Keratinocyte (primary cell): ENCODE data around the gene COASY. TPM values are rescaled to one million over a fixed set of nuclear protein-coding genes. Genes with fewer than 3 reads are reported as not detected.

Experiments used
- DNase-seq: peaks from one replicate; pipeline ENCODE4 v3.0.0-alpha.2; 2011; ENCODE audit warnings: low read depth, missing footprints, low spot score
- FAIRE-seq: peaks from 2 replicates; lab custom pipeline; 2011; peaks lifted over from hg19 to GRCh38; lab: Jason Lieb, UNC
- H2AFZ ChIP-seq: 2 replicates; pipeline ENCODE4 v1.6.0; 2012; ENCODE audit warnings: low read length, control low read depth, inconsistent platforms; ENCODE audit not compliant: control insufficient read depth
- H3K27ac ChIP-seq: 2 replicates; pipeline ENCODE4 v1.5.1; 2011; ENCODE audit warnings: low read length; ENCODE audit not compliant: control insufficient read depth, insufficient read depth
- H3K27me3 ChIP-seq: 3 replicates; pipeline ENCODE4 v1.6.0; 2011; ENCODE audit warnings: low read length; ENCODE audit not compliant: control insufficient read depth, insufficient read depth; ENCODE audit errors: extremely low read depth
- H3K36me3 ChIP-seq, 2 experiments: 2 replicates in 1 of 2; 3 replicates in 1 of 2; pipeline ENCODE4 v1.5.1; 2011; ENCODE audit warnings: low read length in 2 of 2, mild to moderate bottlenecking in 1 of 2; ENCODE audit not compliant: control insufficient read depth in 2 of 2, insufficient read depth in 2 of 2; ENCODE audit errors: extremely low read depth in 1 of 2
- H3K4me1 ChIP-seq: 3 replicates; pipeline ENCODE4 v1.5.1; 2011; ENCODE audit warnings: low read length; ENCODE audit not compliant: control insufficient read depth, insufficient read depth; ENCODE audit errors: extremely low read depth
- H3K4me2 ChIP-seq: 3 replicates; pipeline ENCODE4 v1.6.0; 2011; ENCODE audit warnings: low read depth, low read length; ENCODE audit not compliant: control insufficient read depth, insufficient read depth; ENCODE audit errors: extremely low read depth
- H3K4me3 ChIP-seq, 3 experiments: fragments of 200-600 bp in 1 of 3; sonication (generic) in 1 of 3; 2 replicates in 2 of 3; 3 replicates in 1 of 3; pipeline ENCODE4 v1.5.1; 2011 to 2016; ENCODE audit warnings: low read length in 3 of 3, mild to moderate bottlenecking in 3 of 3, control low read depth in 2 of 3, inconsistent platforms in 1 of 3, low read depth in 1 of 3, mixed read lengths in 1 of 3, mixed run types in 1 of 3, moderate library complexity in 1 of 3; ENCODE audit not compliant: control insufficient read depth in 2 of 3, insufficient read depth in 2 of 3; ENCODE audit errors: extremely low read depth in 1 of 3
- H3K79me2 ChIP-seq: 2 replicates; pipeline ENCODE4 v1.6.0; 2012; ENCODE audit warnings: low read length; ENCODE audit not compliant: control insufficient read depth, insufficient read depth
- H3K9ac ChIP-seq: 3 replicates; pipeline ENCODE4 v1.6.0; 2011; ENCODE audit warnings: low read length; ENCODE audit not compliant: control insufficient read depth, insufficient read depth; ENCODE audit errors: extremely low read depth
- H3K9me1 ChIP-seq: 3 replicates; pipeline ENCODE4 v1.6.0; 2011; ENCODE audit warnings: low read length; ENCODE audit not compliant: control insufficient read depth, insufficient read depth; ENCODE audit errors: extremely low read depth
- H3K9me3 ChIP-seq: 2 replicates; pipeline ENCODE4 v1.5.1; 2012; ENCODE audit warnings: low read depth, low read length; ENCODE audit not compliant: control insufficient read depth
- H4K20me1 ChIP-seq: 3 replicates; pipeline ENCODE4 v1.6.0; 2011; ENCODE audit warnings: low read length; ENCODE audit not compliant: control insufficient read depth, insufficient read depth; ENCODE audit errors: extremely low read depth
- EZH2 ChIP-seq: IDR thresholded peaks from one replicate; pipeline ENCODE4 v1.6.1; 2012; ENCODE audit warnings: inconsistent platforms, mild to moderate bottlenecking, low read length, moderate library complexity
- dilution Hi-C: fragments of 300-500 bp; cut with MboI; formaldehyde crosslinking; loops from one replicate; pipeline ENCODE4 v1.7.0; 2020; ENCODE audit warnings: low sequenced_read_pairs; ENCODE audit not compliant: extremely low pct_ligation_motif_present
- polyA plus RNA-seq, 5 experiments: library from polyadenylated mRNA; depleted of rRNA in 3 of 5; stranded (reverse) in 3 of 5; stranded (forward) in 1 of 5; unstranded in 1 of 5; fragments of >200 nt; gene quantifications; 1 replicate in 1 of 5; 2 replicates in 3 of 5; 3 replicates in 1 of 5; pipeline versions ENCODE4 v1.2.1 to v1.2.3, GENCODE V29; 2011 to 2012; ENCODE audit warnings: missing spikeins in 2 of 5, low read depth in 1 of 5, low replicate concordance in 1 of 5
- TF ChIP-seq, protein P1 (sequence below), 3 experiments: IDR thresholded peaks in 1 of 3; conservative IDR thresholded peaks in 1 of 3; optimal IDR thresholded peaks in 1 of 3; 2 replicates in 2 of 3; 3 replicates in 1 of 3; pipeline versions ENCODE3 to v1.5.1; 2011; ENCODE audit warnings: low read length in 3 of 3, mild to moderate bottlenecking in 3 of 3, moderate library complexity in 2 of 3, control low read depth in 1 of 3, inconsistent platforms in 1 of 3; ENCODE audit not compliant: insufficient read depth in 2 of 3; ENCODE audit errors: extremely low read depth in 1 of 3

COASY gene
- polyA plus RNA-seq, 1 donor (not counting 4 experiments of a cell fraction or from before 2014, with no cell fraction given) = 26.2 TPM

DNA sequence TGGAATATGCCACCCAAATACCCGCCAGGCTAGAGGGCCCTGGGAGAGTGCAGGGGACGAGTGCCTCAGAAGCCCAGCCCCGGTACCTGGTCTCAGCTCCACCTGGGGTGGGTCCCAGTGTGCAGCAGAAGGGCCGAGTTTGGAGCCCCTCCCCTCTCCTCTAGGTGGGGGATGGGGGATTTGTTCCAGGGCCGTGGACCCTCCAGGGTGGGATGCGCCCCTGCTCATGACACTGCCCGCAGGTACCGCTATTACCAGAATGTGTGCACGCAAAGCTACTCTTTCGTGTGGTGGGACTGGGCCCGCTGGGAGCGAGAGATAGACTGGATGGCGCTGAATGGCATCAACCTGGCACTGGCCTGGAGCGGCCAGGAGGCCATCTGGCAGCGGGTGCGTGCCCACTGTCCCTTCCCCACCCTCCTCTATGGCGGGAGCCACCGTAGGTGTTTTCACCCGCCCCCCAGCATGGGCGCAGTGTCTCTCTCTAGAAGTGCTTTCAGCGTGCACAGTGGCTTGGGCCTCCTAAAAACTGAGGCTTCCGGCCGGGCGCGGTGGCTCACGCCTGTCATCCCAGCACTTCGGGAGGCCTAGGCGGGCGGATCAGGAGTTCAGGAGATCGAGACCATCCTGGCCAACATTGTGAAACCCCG, 24.7 kb upstream of the COASY start:
- H3K27me3 ChIP-seq = no peaks in the 10 kb centered on the region
- peak overlapping the region; percentile 59 to 91 (median 66) for H3K4me3 ChIP-seq
- dilution Hi-C loops = no loop called here
- H3K9me1 ChIP-seq = no peaks in the 10 kb centered on the region
- H3K4me2 ChIP-seq = peak overlapping the region; percentile 99
- peak overlapping the region; percentile 82 for H3K9ac ChIP-seq
- H2AFZ ChIP-seq = no peak overlapping the region
- H3K9me3 ChIP-seq = no peaks in the 10 kb centered on the region
- no peak for FAIRE-seq
- H3K4me1 ChIP-seq = peaks cover 20% of the 10 kb centered on the region
- H3K36me3 ChIP-seq = peaks cover 0 to 5% of the 10 kb centered on the region in 2 experiments
- DNase-seq = no peak
- H4K20me1 ChIP-seq = no peaks in the 10 kb centered on the region
- no peak overlapping the region for H3K27ac ChIP-seq
- H3K79me2 ChIP-seq = peaks cover 5% of the 10 kb centered on the region
- no peak for TF ChIP-seq EZH2
- TF ChIP-seq, protein P1, sequence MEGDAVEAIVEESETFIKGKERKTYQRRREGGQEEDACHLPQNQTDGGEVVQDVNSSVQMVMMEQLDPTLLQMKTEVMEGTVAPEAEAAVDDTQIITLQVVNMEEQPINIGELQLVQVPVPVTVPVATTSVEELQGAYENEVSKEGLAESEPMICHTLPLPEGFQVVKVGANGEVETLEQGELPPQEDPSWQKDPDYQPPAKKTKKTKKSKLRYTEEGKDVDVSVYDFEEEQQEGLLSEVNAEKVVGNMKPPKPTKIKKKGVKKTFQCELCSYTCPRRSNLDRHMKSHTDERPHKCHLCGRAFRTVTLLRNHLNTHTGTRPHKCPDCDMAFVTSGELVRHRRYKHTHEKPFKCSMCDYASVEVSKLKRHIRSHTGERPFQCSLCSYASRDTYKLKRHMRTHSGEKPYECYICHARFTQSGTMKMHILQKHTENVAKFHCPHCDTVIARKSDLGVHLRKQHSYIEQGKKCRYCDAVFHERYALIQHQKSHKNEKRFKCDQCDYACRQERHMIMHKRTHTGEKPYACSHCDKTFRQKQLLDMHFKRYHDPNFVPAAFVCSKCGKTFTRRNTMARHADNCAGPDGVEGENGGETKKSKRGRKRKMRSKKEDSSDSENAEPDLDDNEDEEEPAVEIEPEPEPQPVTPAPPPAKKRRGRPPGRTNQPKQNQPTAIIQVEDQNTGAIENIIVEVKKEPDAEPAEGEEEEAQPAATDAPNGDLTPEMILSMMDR (optimal IDR thresholded peaks at IDR 0.05 in 1 of 3, IDR thresholded peaks at IDR 0.05 in 1 of 3, conservative IDR thresholded peaks at IDR 0.05 in 1 of 3; ENCODE audit: extremely low read depth in 1 of 3, insufficient read depth in 2 of 3, low read length in 3 of 3) = no peak

- Histone ChIP-seq H3K27ac (no peak overlapping the region), H3K9me3 (no peaks in the 10 kb centered on the region), H3K79me2 (peaks cover 5% of the 10 kb centered on the region), H3K27me3 (no peaks in the 10 kb centered on the region), H3K4me3 (no peak overlapping the region), H3K9me1 (no peaks in the 10 kb centered on the region), H4K20me1 (no peaks in the 10 kb centered on the region), H3K36me3 (peaks cover 0 to 8% of the 10 kb centered on the region in 2 experiments), H3K9ac (no peak overlapping the region), H2AFZ (no peak overlapping the region), H3K4me2 (no peak overlapping the region), H3K4me1 (peaks cover 20% of the 10 kb centered on the region)
- no peak for TF ChIP-seq EZH2
- TF ChIP-seq, protein P1 (optimal IDR thresholded peaks at IDR 0.05 in 1 of 3, IDR thresholded peaks at IDR 0.05 in 1 of 3, conservative IDR thresholded peaks at IDR 0.05 in 1 of 3; ENCODE audit: extremely low read depth in 1 of 3, insufficient read depth in 2 of 3, low read length in 3 of 3) = no peak
- no peak for FAIRE-seq
- dilution Hi-C loops = no loop called here
- no peak for DNase-seq
These were observed 24.0 kb upstream of the COASY start for GRCh38 chr17:42537826-42538451.
